Activated CD8-positive, alpha-beta memory T cell treated with anti-CD3 and anti-CD28 coated beads, Interleukin-2, amount 50 U/mL, for 24 hours (primary cell): ENCODE results near the gene KLHL21.
"Not testable (repeated sequence)": the region's sequence is repeated elsewhere in the genome, so short reads cannot be mapped to it uniquely, and the experiment has no call there.

ENCODE experiments used
- DNase-seq: peaks from one replicate; pipeline ENCODE4 v3.0.0-alpha.2; 2020; ENCODE audit errors: extremely low read depth

KLHL21 gene

DNA sequence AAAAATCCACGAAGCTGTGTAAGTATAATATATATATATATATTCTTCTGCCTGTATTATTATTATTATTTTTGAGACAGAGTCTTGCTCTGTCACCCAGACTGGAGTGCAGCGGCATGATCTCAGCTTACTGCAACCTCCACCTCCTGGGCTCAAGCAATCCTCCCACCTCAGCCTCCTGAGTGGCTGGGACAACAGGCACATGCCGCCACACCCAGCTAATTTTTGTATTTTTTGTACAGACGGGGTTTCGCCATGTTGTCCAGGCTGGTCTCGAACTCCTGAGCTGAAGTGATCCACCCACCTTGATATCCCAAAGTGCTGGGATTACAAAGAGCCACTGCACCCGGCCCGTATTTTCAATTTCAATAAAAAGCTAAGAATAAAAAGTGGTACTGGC lies 2.7 kb downstream of the KLHL21 start:
- not testable (repeated sequence) for DNase-seq

DNA sequence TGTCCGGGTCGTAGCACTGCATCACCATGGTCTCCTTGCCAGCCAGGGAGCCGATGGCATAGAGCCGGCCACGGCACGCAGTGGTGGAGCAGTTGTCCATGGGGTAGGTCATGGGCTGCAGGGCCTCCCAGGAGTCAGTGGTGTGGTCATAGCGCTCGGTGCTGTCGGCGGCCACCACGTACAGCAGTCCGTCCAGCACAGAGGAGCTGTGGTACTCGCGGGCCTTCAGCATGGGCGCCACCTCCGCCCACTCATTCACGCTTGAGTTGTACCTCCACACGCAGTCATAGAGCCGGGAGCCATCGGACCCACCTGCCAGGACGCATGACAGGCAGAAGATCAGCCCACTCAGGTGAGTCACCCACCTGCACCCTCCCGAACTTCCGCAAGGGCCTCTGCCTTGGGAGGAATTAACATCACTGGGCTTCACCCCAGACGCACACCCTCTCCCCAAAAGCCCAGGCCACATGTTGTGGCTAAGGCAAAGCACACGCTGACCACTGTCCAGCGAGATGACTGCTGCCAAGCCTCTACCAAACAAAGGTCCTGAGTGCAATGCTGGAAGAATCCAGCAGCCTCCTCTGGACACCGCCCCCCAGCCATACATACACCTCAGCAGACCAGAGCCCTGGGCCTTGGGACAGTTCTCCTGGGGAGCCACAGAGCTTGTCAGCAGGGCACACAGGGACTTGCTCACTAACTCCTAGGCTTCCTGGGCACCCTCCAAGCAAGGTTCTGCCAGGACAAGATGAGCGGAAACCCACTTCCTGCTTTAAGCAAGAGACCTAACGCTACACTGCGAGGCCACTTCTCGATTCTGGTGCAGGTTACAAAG lies 3.3 kb downstream of the KLHL21 start:
- peak; percentile 23 for DNase-seq

- no peak for DNase-seq
These were observed 4.9 kb downstream of the KLHL21 start for GRCh38 chr1:6597777-6598131.

- DNase-seq, result no peak
These were observed 5.5 kb downstream of the KLHL21 start for GRCh38 chr1:6596886-6597776.

- DNase-seq, result no peak
These were observed 6.3 kb downstream of the KLHL21 start for GRCh38 chr1:6596351-6596750.

DNA sequence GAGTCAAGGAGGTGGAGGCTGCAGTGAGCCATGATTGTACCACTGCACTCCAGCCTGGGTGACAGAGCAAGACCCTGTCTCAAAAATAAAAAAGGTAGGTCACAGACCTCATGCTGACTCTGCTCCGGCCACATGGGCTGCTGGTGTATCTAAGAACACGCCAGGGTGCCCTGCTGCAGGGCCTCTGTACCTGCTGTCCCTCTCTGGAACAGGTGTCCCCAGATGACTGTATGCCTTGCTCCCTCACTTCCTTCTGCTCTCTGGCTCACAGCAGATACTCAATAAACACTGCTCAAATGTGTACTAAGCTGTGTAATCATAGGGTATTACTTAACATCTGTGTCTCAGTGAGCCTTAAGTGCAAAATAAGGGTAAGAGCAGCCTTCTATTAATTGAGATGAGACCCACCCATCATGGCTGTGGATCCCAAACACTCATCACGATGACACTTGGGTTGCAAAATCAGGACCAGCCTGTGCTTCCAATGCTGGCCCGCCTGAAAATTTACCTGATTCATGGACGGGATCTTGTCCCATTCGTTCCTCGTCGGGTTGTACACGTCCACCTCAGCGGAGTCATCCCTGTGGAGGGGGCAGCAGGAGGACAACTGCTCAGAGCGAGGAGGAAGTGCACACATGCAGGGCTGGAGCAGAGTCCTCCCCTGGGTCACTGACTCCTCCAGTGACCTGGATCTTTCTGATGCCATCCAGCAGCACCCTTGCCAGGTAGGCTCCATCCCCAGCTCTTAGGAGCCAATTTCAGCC lies 7.5 kb downstream of the KLHL21 start:
- no peak for DNase-seq

- DNase-seq, result no peak
These were observed 8.9 kb downstream of the KLHL21 start for GRCh38 chr1:6593810-6594209.

DNA sequence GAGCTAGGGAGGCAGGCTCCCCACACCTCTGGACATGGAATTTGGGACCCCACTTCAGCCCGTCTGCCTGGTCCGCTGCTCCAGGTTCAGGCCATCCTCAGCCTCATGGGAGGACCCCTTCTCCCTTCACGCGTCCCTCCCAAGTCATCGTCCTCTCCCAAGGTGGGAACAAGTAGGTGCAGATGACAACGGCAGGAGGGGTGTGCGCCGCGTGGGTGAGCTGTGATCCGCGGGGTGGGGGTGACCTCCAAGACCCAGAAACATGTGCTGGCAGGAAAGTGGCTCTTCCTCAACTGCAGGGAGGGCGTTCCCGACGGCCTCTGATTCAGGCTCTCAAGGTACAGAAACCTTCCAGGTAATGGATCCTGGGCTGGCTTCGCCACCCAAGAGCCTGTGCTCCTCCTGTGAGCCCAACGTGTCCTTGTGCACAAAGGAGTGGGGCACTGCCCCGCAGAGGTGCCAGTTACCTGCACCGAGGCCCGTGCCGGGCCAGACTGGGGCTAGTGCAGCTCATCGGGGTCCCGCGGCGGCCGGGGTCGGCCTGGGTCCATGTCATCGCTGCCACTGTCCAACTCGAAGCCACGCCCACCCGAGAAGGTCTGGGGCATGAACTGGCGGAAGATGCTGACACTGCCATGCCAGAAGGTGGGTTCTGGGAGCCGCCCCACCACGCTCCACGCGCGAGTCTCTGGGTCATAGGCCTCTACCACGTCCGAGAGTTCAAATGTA lies 9.6 kb downstream of the KLHL21 start:
- no peak for DNase-seq

GRCh38 chr1:6592441-6592840 lies 10.2 kb downstream of the KLHL21 start:
- DNase-seq, result no peak

GRCh38 chr1:6591644-6592043 lies 11.0 kb downstream of the KLHL21 start:
- no peak for DNase-seq

GRCh38 chr1:6591222-6591621 lies 11.4 kb downstream of the KLHL21 start:
- no peak for DNase-seq

- no peak for DNase-seq
These were observed 12.6 kb downstream of the KLHL21 start for GRCh38 chr1:6590046-6590445.

DNA sequence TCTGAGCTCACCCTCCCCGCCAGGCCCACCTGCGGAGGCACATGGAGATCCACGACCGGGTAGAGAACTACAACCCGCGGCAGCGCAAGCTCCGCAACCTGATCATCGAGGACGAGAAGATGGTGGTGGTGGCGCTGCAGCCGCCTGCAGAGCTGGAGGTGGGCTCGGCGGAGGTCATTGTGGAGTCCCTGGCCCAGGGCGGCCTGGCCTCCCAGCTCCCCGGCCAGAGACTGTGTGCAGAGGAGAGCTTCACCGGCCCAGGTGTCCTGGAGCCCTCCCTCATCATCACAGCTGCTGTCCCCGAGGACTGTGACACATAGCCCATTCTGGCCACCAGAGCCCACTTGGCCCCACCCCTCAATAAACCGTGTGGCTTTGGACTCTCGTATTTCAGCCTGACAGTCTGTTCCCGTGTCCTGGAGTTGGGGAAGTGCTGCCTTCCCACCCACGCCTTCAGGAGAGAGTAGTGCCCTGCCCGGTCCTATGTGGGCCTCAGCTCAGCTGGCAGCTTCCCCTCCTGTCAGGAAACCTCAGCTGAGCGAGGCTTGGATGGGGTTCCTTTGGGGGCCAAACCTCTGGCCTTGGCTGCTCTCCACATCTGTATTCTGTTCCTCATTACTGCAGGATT lies 13.7 kb downstream of the KLHL21 start:
- DNase-seq, result no peak

DNA sequence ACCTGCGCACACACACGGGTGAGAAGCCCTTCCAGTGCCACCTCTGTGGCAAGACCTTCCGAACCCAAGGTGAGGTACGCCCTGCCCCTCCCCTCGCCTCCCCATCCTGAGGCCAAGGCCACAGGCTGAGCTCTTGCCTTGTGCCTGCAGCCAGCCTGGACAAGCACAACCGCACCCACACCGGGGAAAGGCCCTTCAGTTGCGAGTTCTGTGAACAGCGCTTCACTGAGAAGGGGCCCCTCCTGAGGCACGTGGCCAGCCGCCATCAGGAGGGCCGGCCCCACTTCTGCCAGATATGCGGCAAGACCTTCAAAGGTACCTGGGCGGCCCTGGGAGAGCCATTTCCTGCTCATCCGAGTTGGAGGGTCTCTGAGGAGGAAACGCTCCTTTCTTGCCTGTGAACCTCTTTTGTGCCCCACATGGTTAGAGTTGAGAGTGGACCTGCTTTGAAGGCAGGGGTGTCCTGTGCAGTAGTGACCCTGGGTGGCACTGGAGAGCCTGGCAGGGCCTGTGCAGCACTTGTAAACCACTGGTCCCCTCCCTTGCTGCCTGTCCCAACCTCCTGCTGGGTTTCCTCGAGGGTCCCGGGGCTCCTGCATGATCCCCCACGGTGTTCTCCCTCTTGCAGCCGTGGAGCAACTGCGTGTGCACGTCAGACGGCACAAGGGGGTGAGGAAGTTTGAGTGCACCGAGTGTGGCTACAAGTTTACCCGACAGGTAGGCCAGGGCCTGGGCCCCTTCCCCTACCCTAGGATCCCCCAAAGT lies 14.4 kb downstream of the KLHL21 start:
- no peak for DNase-seq

DNA sequence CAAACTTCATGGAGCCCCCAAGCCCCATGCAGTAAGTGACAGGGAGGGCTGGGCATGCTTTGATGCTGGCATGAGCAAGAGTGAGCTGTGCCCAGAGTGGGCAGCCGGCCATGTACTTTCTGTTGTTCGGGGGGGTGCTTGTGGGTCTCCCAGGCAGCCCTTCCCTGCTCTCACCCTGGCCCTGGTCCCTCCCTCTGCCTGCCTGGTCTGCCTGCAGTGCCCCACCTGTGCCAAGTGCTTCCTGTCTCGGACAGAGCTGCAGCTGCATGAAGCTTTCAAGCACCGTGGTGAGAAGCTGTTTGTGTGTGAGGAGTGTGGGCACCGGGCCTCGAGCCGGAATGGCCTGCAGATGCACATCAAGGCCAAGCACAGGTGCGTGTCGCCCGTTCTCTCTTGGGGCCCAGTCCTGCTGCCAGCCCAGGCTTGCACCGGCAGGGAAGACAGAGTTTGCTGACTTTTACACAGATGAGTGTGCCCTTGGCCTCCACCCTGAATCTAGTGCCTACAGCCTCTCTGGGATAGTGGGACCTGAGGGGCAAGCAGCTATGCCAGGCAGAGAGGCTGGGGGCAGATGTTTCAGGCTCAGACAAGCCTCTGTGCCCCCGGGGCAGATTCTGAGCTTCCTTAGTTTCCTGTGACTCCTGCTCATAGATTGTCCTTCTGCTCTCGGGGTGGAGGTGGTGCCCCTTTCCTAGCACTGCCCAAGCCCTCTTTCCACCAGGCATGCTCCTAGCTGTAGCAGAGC lies 15.2 kb downstream of the KLHL21 start:
- DNase-seq, result no peak

GRCh38 chr1:6586404-6586816 lies 16.3 kb downstream of the KLHL21 start:
- DNase-seq, result no peak

GRCh38 chr1:6585841-6586240 lies 16.8 kb downstream of the KLHL21 start:
- DNase-seq, result no peak

- no peak for DNase-seq
These were observed 17.5 kb downstream of the KLHL21 start for GRCh38 chr1:6585081-6585722.
